GM23248 (cell line): Measurements from ENCODE around the gene RAB31. TPM values are rescaled to one million over a fixed set of nuclear protein-coding genes. Genes with fewer than 3 reads are reported as not detected.
A peak's percentile ranks its signal among the peaks of the same experiment; 100 is the strongest.

Source experiments
- DNase-seq: peaks from one replicate; pipeline ENCODE4 v3.0.0-alpha.2; 2015
- H2AFZ ChIP-seq: fragments of 200-600 bp; sonication (generic); 2 replicates; pipeline ENCODE4 v1.6.1; 2016; ENCODE audit warnings: antibody characterized with exemption
- H3F3A ChIP-seq: fragments of 200-600 bp; sonication (generic); 2 replicates; pipeline ENCODE4 v1.6.1; 2016; ENCODE audit warnings: mild to moderate bottlenecking, antibody characterized with exemption, mixed run types; ENCODE audit not compliant: insufficient read depth
- H3K27ac ChIP-seq: fragments of 200-600 bp; sonication (generic); 2 replicates; pipeline ENCODE4 v1.5.1; 2016; ENCODE audit warnings: mild to moderate bottlenecking
- H3K27me3 ChIP-seq: fragments of 200-600 bp; sonication (generic); replicated peaks from 2 replicates; pipeline ENCODE4 v1.6.1; 2016; ENCODE audit warnings: mild to moderate bottlenecking; ENCODE audit not compliant: insufficient read depth
- H3K36me3 ChIP-seq: fragments of 200-600 bp; sonication (generic); 2 replicates; pipeline ENCODE4 v1.6.1; 2016; ENCODE audit warnings: low read depth, mild to moderate bottlenecking
- H3K4me1 ChIP-seq: fragments of 200-600 bp; sonication (generic); 2 replicates; pipeline ENCODE4 v1.6.1; 2016; ENCODE audit warnings: mild to moderate bottlenecking; ENCODE audit not compliant: insufficient read depth
- H3K4me2 ChIP-seq: fragments of 200-600 bp; sonication (generic); one replicate; pipeline ENCODE4 v1.6.1; 2016; ENCODE audit warnings: mild to moderate bottlenecking; ENCODE audit not compliant: unreplicated experiment
- H3K4me3 ChIP-seq: fragments of 200-600 bp; sonication (generic); 2 replicates; pipeline ENCODE4 v1.5.1; 2016; ENCODE audit warnings: mild to moderate bottlenecking
- H3K79me2 ChIP-seq: fragments of 200-600 bp; sonication (generic); 2 replicates; pipeline ENCODE4 v1.6.1; 2016; ENCODE audit warnings: mild to moderate bottlenecking; ENCODE audit not compliant: insufficient read depth
- H3K9ac ChIP-seq: fragments of 200-600 bp; sonication (generic); 2 replicates; pipeline ENCODE4 v1.6.1; 2016; ENCODE audit warnings: mild to moderate bottlenecking
- H3K9me2 ChIP-seq: fragments of 200-600 bp; sonication (generic); 2 replicates; pipeline ENCODE4 v1.6.1; 2016; ENCODE audit warnings: mixed run types, mild to moderate bottlenecking, moderate library complexity; ENCODE audit not compliant: insufficient read depth
- H3K9me3 ChIP-seq: fragments of 200-600 bp; sonication (generic); one replicate; pipeline ENCODE4 v1.6.1; 2017; ENCODE audit warnings: low read depth
- H4K20me1 ChIP-seq: fragments of 200-600 bp; sonication (generic); 2 replicates; pipeline ENCODE4 v1.6.0; 2016; ENCODE audit not compliant: insufficient read depth
- EZH2 ChIP-seq: fragments of 200-600 bp; sonication (generic); IDR thresholded peaks from 2 replicates; pipeline ENCODE4 v1.6.1; 2018; ENCODE audit warnings: antibody characterized with exemption, mild to moderate bottlenecking; ENCODE audit not compliant: insufficient read depth, poor library complexity, severe bottlenecking
- EZH2phosphoT487 ChIP-seq: fragments of 200-600 bp; sonication (generic); IDR thresholded peaks from 2 replicates; pipeline ENCODE4 v1.6.1; 2018; ENCODE audit warnings: antibody characterized with exemption, moderate library complexity, mild to moderate bottlenecking, low read depth; ENCODE audit not compliant: insufficient read depth
- WGBS, 2 experiments: methylation state at CpG; one replicate each; pipeline ENCODE4 v1.1.6; 2015 to 2017; ENCODE audit warnings: low lambda C conversion rate in 2 of 2, low coverage in 1 of 2; ENCODE audit errors: missing lambda C conversion rate in 2 of 2; 5-methylcytosine and 5-hydroxymethylcytosine counted together
- in situ Hi-C: fragments of 300-500 bp; cut with MboI; formaldehyde crosslinking; loops from 2 replicates; pipeline ENCODE4 v1.15.0; 2020
- polyA plus RNA-seq: library from polyadenylated mRNA; unstranded; fragments of >200 nt; fragmentation: Nextera tagmentation; extraction: Ambion mirVana; gene quantifications from 2 replicates; pipeline ENCODE4 v1.2.1, GENCODE V29; 2016
- total RNA-seq: library from RNA; depleted of rRNA; stranded (reverse); fragments of >200 nt; shearing (Covaris generic); gene quantifications from 2 replicates; pipeline ENCODE4 v1.2.3, GENCODE V29; 2014; rRNA removed

The RAB31 gene, protein sequence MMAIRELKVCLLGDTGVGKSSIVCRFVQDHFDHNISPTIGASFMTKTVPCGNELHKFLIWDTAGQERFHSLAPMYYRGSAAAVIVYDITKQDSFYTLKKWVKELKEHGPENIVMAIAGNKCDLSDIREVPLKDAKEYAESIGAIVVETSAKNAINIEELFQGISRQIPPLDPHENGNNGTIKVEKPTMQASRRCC
- 40.5 and 49.2 TPM in 2 replicates for total RNA-seq
- 144 and 162 TPM in 2 replicates for polyA plus RNA-seq

- Histone ChIP-seq H3K9me3 (no peaks in the 10 kb centered on the region), H3K4me1 (peaks cover 38% of the 10 kb centered on the region), H3K9me2 (no peaks in the 10 kb centered on the region), H3K4me3 (peak within 1 kb of the TSS; percentile 83), H3K27ac (peak within 1 kb of the TSS; percentile 96), H4K20me1 (no peaks in the 10 kb centered on the region), H3K27me3 (no peaks in the 10 kb centered on the region), H3K9ac (peak within 1 kb of the TSS; percentile 90), H3F3A (peaks cover 34% of the 10 kb centered on the region), H2AFZ (peak within 1 kb of the TSS; percentile 93), H3K79me2 (peaks cover 48% of the 10 kb centered on the region), H3K36me3 (no peaks in the 10 kb centered on the region), H3K4me2 (peak within 1 kb of the TSS; percentile 92)
- TF ChIP-seq EZH2 = no peak
- TF ChIP-seq EZH2phosphoT487 = no peak
- DNase-seq = peak; percentile 94
- in situ Hi-C loops = no loop called here
- 0% methylated on average over 3 to 46 of the region's 59 CpGs for WGBS, 2 experiments
Measured at GRCh38 chr18:9708057-9708433, at the start of gene RAB31. Gene RAB31 (plus strand): TSS chr18:9708301. CDS start chr18:9708406, 105 bp downstream.

- Histone ChIP-seq H3K4me1 (no peaks in the 10 kb centered on the region), H3F3A (no peaks in the 10 kb centered on the region), H3K27me3 (no peaks in the 10 kb centered on the region), H3K79me2 (no peaks in the 10 kb centered on the region), H4K20me1 (no peaks in the 10 kb centered on the region), H3K27ac (no peak overlapping the region), H3K36me3 (no peaks in the 10 kb centered on the region), H3K4me3 (no peak overlapping the region), H2AFZ (no peak overlapping the region), H3K9me2 (no peaks in the 10 kb centered on the region), H3K9ac (no peak overlapping the region), H3K9me3 (no peaks in the 10 kb centered on the region), H3K4me2 (no peak overlapping the region)
- TF ChIP-seq EZH2 (no peak), EZH2phosphoT487 (no peak)
- WGBS, 2 experiments = 95 to 96% methylated on average over 19 to 24 of the region's 24 CpGs
- DNase-seq = no peak
- in situ Hi-C loops = no loop called here
Measured at GRCh38 chr18:9659499-9660375, 48.4 kb upstream of the RAB31 start.

DNA sequence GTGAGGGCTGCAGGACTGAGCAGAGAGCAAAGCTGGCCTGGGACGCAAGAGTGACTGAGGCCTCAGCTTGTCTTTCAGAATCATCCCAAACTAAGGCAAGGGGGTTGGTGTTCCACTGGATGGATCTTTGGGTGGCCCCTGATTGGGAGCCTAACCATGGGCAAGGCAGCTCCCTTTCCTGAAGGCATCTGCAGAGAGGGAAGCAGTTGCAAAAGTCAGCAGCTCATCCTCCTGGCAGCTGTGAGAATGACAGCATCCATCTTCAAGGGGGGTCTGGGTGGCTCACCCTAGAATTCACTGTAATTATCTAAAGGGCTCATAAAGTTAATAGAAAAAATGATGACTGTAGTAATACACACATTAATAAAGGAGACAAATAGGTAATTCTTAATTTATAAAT lies 46.5 kb upstream of the RAB31 start:
- H4K20me1 ChIP-seq = no peaks in the 10 kb centered on the region
- no peak for TF ChIP-seq EZH2
- no peak for TF ChIP-seq EZH2phosphoT487
- no peak overlapping the region for H3K9ac ChIP-seq
- no peaks in the 10 kb centered on the region for H3K4me1 ChIP-seq
- H3K27me3 ChIP-seq = no peaks in the 10 kb centered on the region
- H3K27ac ChIP-seq = no peak overlapping the region
- H3K4me2 ChIP-seq = no peak overlapping the region
- H3K4me3 ChIP-seq = no peak overlapping the region
- H3K36me3 ChIP-seq = no peaks in the 10 kb centered on the region
- no peaks in the 10 kb centered on the region for H3K9me2 ChIP-seq
- in situ Hi-C loops = no loop called here
- WGBS, 2 experiments = 60 to 100% methylated on average over 1 of the region's 1 CpG
- no peaks in the 10 kb centered on the region for H3K9me3 ChIP-seq
- H2AFZ ChIP-seq = no peak overlapping the region
- peak; percentile 48 for DNase-seq
- no peaks in the 10 kb centered on the region for H3K79me2 ChIP-seq
- no peaks in the 10 kb centered on the region for H3F3A ChIP-seq

- Histone ChIP-seq H3K36me3 (no peaks in the 10 kb centered on the region), H3K9me3 (no peaks in the 10 kb centered on the region), H3K4me2 (no peak overlapping the region), H3K9ac (no peak overlapping the region), H3K4me1 (no peaks in the 10 kb centered on the region), H2AFZ (no peak overlapping the region), H3K27me3 (no peaks in the 10 kb centered on the region), H3K4me3 (no peak overlapping the region), H3F3A (no peaks in the 10 kb centered on the region), H3K79me2 (no peaks in the 10 kb centered on the region), H3K27ac (no peak overlapping the region), H4K20me1 (no peaks in the 10 kb centered on the region), H3K9me2 (no peaks in the 10 kb centered on the region)
- 75 to 90% methylated on average over 8 of the region's 8 CpGs for WGBS, 2 experiments
- DNase-seq = peak; percentile 24
- in situ Hi-C loops = no loop called here
- TF ChIP-seq EZH2phosphoT487 = no peak
- TF ChIP-seq EZH2 = no peak
Measured at GRCh38 chr18:9663377-9663776, 44.7 kb upstream of the RAB31 start.
